Endothelial cell of umbilical vein (primary cell): Measurements from ENCODE around the gene NRAS. TPM values are rescaled to one million over a fixed set of nuclear protein-coding genes. Genes with fewer than 3 reads are reported as not detected.

Source experiments
- BruUV-seq: library from RNA; stranded (reverse); fragments of 400-500 nt; replicated peaks from 2 replicates; lab custom pipeline; 2021; lab: Mats Ljungman, UMichigan
- CTCF ChIA-PET: fragments of 300-600, 350-600 bp; sonication (Branson Sonifier 250); formaldehyde crosslinking; loops from one replicate; lab custom pipeline; 2021; ENCODE audit warnings: antibody characterized with exemption, inconsistent platforms; lab: Charles Lee
- POLR2A ChIA-PET: fragments of 300-600, 350-600 bp; sonication (Branson Sonifier 250); formaldehyde crosslinking; loops from one replicate; lab custom pipeline; 2021; ENCODE audit warnings: antibody characterized with exemption, inconsistent platforms; lab: Charles Lee
- DNase-seq: peaks from one replicate; pipeline ENCODE4 v3.0.0-alpha.2; 2011; ENCODE audit warnings: low read depth, low spot score
- FAIRE-seq: peaks from 2 replicates; lab custom pipeline; 2011; peaks lifted over from hg19 to GRCh38; lab: Jason Lieb, UNC
- H2AFZ ChIP-seq: 2 replicates; pipeline ENCODE4 v1.6.0; 2012; ENCODE audit warnings: low read depth, low read length, control low read depth, inconsistent platforms
- H3K27ac ChIP-seq: 2 replicates; pipeline ENCODE4 v1.5.1; 2011; ENCODE audit warnings: low read depth, mild to moderate bottlenecking, control low read depth, low read length, moderate library complexity; ENCODE audit not compliant: insufficient read depth
- H3K27me3 ChIP-seq, 2 experiments: 2 replicates each; pipeline versions ENCODE4 v1.6.0 to v1.6.1; 2011; ENCODE audit warnings: low read length in 2 of 2, mixed read lengths in 1 of 2; ENCODE audit not compliant: control insufficient read depth in 2 of 2, insufficient read depth in 2 of 2
- H3K36me3 ChIP-seq, 2 experiments: 2 replicates in 1 of 2; 3 replicates in 1 of 2; pipeline ENCODE4 v1.5.1; 2011; ENCODE audit warnings: low read length in 2 of 2, mild to moderate bottlenecking in 1 of 2, moderate library complexity in 1 of 2; ENCODE audit not compliant: control insufficient read depth in 2 of 2, insufficient read depth in 2 of 2; ENCODE audit errors: extremely low read depth in 1 of 2
- H3K4me1 ChIP-seq: 3 replicates; pipeline ENCODE4 v1.5.1; 2011; ENCODE audit warnings: mild to moderate bottlenecking, low read length; ENCODE audit not compliant: control insufficient read depth, insufficient read depth; ENCODE audit errors: extremely low read depth
- H3K4me2 ChIP-seq: 2 replicates; pipeline ENCODE4 v1.6.1; 2011; ENCODE audit warnings: low read length, control low read depth, mixed read lengths; ENCODE audit not compliant: insufficient read depth
- H3K4me3 ChIP-seq, 3 experiments: fragments of 200-600 bp in 1 of 3; sonication (generic), shearing (Covaris generic) in 1 of 3; replicated peaks in 1 of 3; 2 replicates each; pipeline ENCODE4 v1.5.1; 2011 to 2016; ENCODE audit warnings: control low read depth in 3 of 3, low read length in 3 of 3, mild to moderate bottlenecking in 2 of 3, inconsistent platforms in 1 of 3, low read depth in 1 of 3, moderate library complexity in 1 of 3; ENCODE audit not compliant: insufficient read depth in 1 of 3
- H3K79me2 ChIP-seq: 2 replicates; pipeline ENCODE4 v1.6.0; 2012; ENCODE audit warnings: low read length, inconsistent platforms; ENCODE audit not compliant: control insufficient read depth, insufficient read depth
- H3K9ac ChIP-seq: replicated peaks from 2 replicates; pipeline ENCODE3; 2011; ENCODE audit warnings: low read length, control low read depth; ENCODE audit not compliant: insufficient read depth; ENCODE audit errors: extremely low read depth
- H3K9me1 ChIP-seq: replicated peaks from 3 replicates; pipeline ENCODE4 v1.6.0; 2011; ENCODE audit warnings: mild to moderate bottlenecking, low read length; ENCODE audit not compliant: control insufficient read depth, insufficient read depth; ENCODE audit errors: extremely low read depth
- H3K9me3 ChIP-seq: replicated peaks from 2 replicates; pipeline ENCODE4 v1.5.1; 2012; ENCODE audit warnings: low read length, inconsistent platforms; ENCODE audit not compliant: control insufficient read depth, insufficient read depth
- H4K20me1 ChIP-seq: replicated peaks from 2 replicates; pipeline ENCODE3; 2011; ENCODE audit warnings: mild to moderate bottlenecking, low read length; ENCODE audit not compliant: control insufficient read depth, insufficient read depth; ENCODE audit errors: extremely low read depth
- EZH2 ChIP-seq: IDR thresholded peaks from 2 replicates; pipeline ENCODE4 v1.6.1; 2012; ENCODE audit warnings: borderline replicate concordance, low read depth, mild to moderate bottlenecking, moderate library complexity, low read length, inconsistent platforms; ENCODE audit not compliant: severe bottlenecking
- FOS ChIP-seq: IDR thresholded peaks from 2 replicates; pipeline ENCODE4 v1.6.1; 2011; ENCODE audit warnings: mild to moderate bottlenecking, low read length, moderate library complexity, borderline replicate concordance; ENCODE audit not compliant: insufficient read depth
- GATA2 ChIP-seq: IDR thresholded peaks from 2 replicates; pipeline ENCODE4 v1.7.0; 2011; ENCODE audit warnings: low read depth, mild to moderate bottlenecking, moderate library complexity, mixed read lengths, low read length; ENCODE audit not compliant: insufficient read length, insufficient read depth
- JUN ChIP-seq: IDR thresholded peaks from 2 replicates; pipeline ENCODE4 v1.6.1; 2011; ENCODE audit warnings: borderline replicate concordance, low read depth; ENCODE audit not compliant: insufficient read length, insufficient read depth
- MYC ChIP-seq: IDR thresholded peaks from one replicate; pipeline ENCODE4 v1.6.1; 2011; ENCODE audit warnings: mild to moderate bottlenecking, low read depth, low read length
- POLR2A ChIP-seq: IDR thresholded peaks from 2 replicates; pipeline ENCODE4 v1.6.1; 2012; ENCODE audit warnings: low read depth, mild to moderate bottlenecking, control low read depth, low read length
- POLR2AphosphoS5 ChIP-seq: IDR thresholded peaks from 2 replicates; pipeline ENCODE4 v1.6.1; 2012; ENCODE audit warnings: low read depth, mild to moderate bottlenecking, control low read depth, low read length, moderate library complexity; ENCODE audit not compliant: insufficient read depth
- dilution Hi-C: fragments of 300-500 bp; cut with MboI; formaldehyde crosslinking; loops from one replicate; pipeline ENCODE4 v1.15.0; 2019; ENCODE audit warnings: low sequenced_read_pairs; ENCODE audit not compliant: extremely low pct_ligation_motif_present
- intact Hi-C: fragments of 100-400 bp; cut with micrococcal nuclease; formaldehyde crosslinking; loops from one replicate; pipeline ENCODE4 v1.10.0; 2022
- polyA plus RNA-seq, 4 experiments: library from polyadenylated mRNA; depleted of rRNA in 3 of 4; stranded (reverse) in 3 of 4; unstranded in 1 of 4; fragments of >200 nt; gene quantifications; 2 replicates each; pipeline versions ENCODE4 v1.2.1 to v1.2.3, GENCODE V29; 2011 to 2012; ENCODE audit warnings: missing spikeins in 1 of 4
- total RNA-seq: library from RNA; stranded (reverse); gene quantifications from 2 replicates; pipeline ENCODE4 v1.2.3, GENCODE V29; 2021
- TF ChIP-seq, protein P1 (sequence below), 2 donors: IDR thresholded peaks; 1 replicate in 1 of 2; 2 replicates in 1 of 2; pipeline ENCODE4 v1.5.1; 2011; ENCODE audit warnings: low read length in 2 of 2, mild to moderate bottlenecking in 2 of 2, moderate library complexity in 2 of 2, control low read depth in 1 of 2, inconsistent platforms in 1 of 2, low read depth in 1 of 2; ENCODE audit not compliant: insufficient read depth in 1 of 2; ENCODE audit errors: extremely low read depth in 1 of 2
- TF ChIP-seq, protein P2 (sequence below): IDR thresholded peaks from 2 replicates; pipeline ENCODE4 v1.6.1; 2011; ENCODE audit not compliant: insufficient read depth, insufficient read length

NRAS gene
- total and polyA plus RNA-seq, 2 donors (not counting 3 experiments of a cell fraction or from before 2014, with no cell fraction given), result 29.4 to 76.5 TPM

DNA sequence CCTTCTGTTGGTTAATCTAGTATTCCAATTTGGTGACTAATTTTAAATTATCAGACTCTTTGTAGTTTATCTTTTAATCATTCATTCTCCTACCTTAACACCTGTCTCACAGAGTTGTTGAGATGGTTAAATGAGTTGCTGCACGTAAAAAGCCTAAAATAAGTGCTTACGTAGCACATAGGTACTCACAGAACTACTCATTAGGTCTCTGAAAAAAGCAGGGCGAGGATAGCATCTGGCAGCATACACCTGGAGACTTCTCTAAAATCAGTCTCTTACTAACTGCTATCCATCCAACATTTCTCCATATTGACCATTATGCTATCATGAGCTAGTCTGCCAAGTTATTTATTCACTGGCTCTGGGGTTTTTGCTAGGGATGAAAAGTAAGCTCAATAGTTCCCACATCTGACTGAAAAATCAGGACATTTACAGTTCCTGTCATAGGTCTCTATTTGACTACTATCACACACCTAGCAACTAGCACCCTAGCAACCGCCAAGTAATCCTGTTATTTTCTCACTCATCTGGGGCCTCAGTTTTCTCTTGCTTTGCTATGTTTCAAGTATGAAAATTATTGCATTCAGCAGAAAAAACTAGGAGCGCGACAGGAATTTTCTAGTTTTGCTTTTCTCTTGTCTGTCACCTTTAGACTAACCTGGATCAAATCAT is 30.0 kb upstream of the NRAS start:
- peaks cover 3% of the 10 kb centered on the region for H3K4me1 ChIP-seq
- intact Hi-C loops (no loop called here), dilution Hi-C loops (no loop called here)
- H3K4me3 ChIP-seq, result no peak overlapping the region
- H4K20me1 ChIP-seq, result peaks cover 47% of the 10 kb centered on the region
- no peaks in the 10 kb centered on the region for H3K9me3 ChIP-seq
- H3K4me2 ChIP-seq, result no peak overlapping the region
- FAIRE-seq (no peak), DNase-seq (no peak)
- no peaks in the 10 kb centered on the region for H3K27me3 ChIP-seq
- H3K9me1 ChIP-seq, result no peaks in the 10 kb centered on the region
- ChIA-PET CTCF (interaction anchor here (1.5 kb wide), 1 partner anchor 10 kb away, joined by 4 read pairs; no protein-coding TSS in a partner anchor), POLR2A (interaction anchor here (0.5 kb wide), 1 partner anchor 8 kb away, joined by 3 read pairs; no protein-coding TSS in a partner anchor)
- BruUV-seq, result no TSS peak
- TF ChIP-seq, protein P1, sequence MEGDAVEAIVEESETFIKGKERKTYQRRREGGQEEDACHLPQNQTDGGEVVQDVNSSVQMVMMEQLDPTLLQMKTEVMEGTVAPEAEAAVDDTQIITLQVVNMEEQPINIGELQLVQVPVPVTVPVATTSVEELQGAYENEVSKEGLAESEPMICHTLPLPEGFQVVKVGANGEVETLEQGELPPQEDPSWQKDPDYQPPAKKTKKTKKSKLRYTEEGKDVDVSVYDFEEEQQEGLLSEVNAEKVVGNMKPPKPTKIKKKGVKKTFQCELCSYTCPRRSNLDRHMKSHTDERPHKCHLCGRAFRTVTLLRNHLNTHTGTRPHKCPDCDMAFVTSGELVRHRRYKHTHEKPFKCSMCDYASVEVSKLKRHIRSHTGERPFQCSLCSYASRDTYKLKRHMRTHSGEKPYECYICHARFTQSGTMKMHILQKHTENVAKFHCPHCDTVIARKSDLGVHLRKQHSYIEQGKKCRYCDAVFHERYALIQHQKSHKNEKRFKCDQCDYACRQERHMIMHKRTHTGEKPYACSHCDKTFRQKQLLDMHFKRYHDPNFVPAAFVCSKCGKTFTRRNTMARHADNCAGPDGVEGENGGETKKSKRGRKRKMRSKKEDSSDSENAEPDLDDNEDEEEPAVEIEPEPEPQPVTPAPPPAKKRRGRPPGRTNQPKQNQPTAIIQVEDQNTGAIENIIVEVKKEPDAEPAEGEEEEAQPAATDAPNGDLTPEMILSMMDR (IDR thresholded peaks at IDR 0.05; ENCODE audit: extremely low read depth in 1 of 2, insufficient read depth in 1 of 2, low read depth in 1 of 2, low read length in 2 of 2), result no peak
- TF ChIP-seq POLR2A (no peak), MYC (no peak), POLR2AphosphoS5 (no peak), GATA2 (no peak), FOS (no peak), EZH2 (no peak), JUN (no peak)
- TF ChIP-seq, protein P2, sequence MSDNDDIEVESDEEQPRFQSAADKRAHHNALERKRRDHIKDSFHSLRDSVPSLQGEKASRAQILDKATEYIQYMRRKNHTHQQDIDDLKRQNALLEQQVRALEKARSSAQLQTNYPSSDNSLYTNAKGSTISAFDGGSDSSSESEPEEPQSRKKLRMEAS, result no peak
- H3K36me3 ChIP-seq, result peaks cover 7 to 35% of the 10 kb centered on the region in 2 experiments
- no peak overlapping the region for H3K9ac ChIP-seq
- H3K79me2 ChIP-seq, result peaks cover 99% of the 10 kb centered on the region
- H2AFZ ChIP-seq, result no peak overlapping the region
- H3K27ac ChIP-seq, result no peak overlapping the region
